Neural crest cell (in vitro differentiated cells): ENCODE measurements around the gene TCF7. TPM values are rescaled to one million over a fixed set of nuclear protein-coding genes. Genes with fewer than 3 reads are reported as not detected.

Experiments
- DNase-seq: peaks from one replicate; pipeline ENCODE4 v3.0.0; 2021; ENCODE audit warnings: low read depth, mixed read lengths, low spot score
- H3K27ac Mint-ChIP-seq: one replicate; pipeline ENCODE4 v1.8.0; 2021; ENCODE audit warnings: mild to moderate bottlenecking, mixed read lengths; ENCODE audit not compliant: unreplicated experiment
- H3K27me3 Mint-ChIP-seq: 2 replicates; pipeline ENCODE4 v1.8.0; 2021; ENCODE audit warnings: low read depth, mild to moderate bottlenecking, mixed read lengths
- H3K36me3 Mint-ChIP-seq: 2 replicates; pipeline ENCODE4 v1.8.0; 2021; ENCODE audit warnings: low read depth, mild to moderate bottlenecking, mixed read lengths
- H3K4me1 Mint-ChIP-seq: 2 replicates; pipeline ENCODE4 v1.8.0; 2021; ENCODE audit warnings: mixed read lengths
- H3K4me3 Mint-ChIP-seq: one replicate; pipeline ENCODE4 v1.8.0; 2021; ENCODE audit warnings: mild to moderate bottlenecking, mixed read lengths
- H3K9me3 Mint-ChIP-seq: 2 replicates; pipeline ENCODE4 v1.8.0; 2021; ENCODE audit warnings: mixed read lengths
- total RNA-seq: library from RNA; stranded (reverse); gene quantifications from 2 replicates; pipeline ENCODE4 v1.2.1, GENCODE V29; 2021
- TF ChIP-seq, protein P1 (sequence below): fragments of 200-600 bp; sonication (generic); conservative IDR thresholded peaks from 2 replicates; pipeline ENCODE4 v1.5.0; 2021; ENCODE audit warnings: antibody characterized with exemption, mild to moderate bottlenecking

TCF7 gene
- total RNA-seq, 1 donor from 2014 or later = 18.0 TPM

DNA sequence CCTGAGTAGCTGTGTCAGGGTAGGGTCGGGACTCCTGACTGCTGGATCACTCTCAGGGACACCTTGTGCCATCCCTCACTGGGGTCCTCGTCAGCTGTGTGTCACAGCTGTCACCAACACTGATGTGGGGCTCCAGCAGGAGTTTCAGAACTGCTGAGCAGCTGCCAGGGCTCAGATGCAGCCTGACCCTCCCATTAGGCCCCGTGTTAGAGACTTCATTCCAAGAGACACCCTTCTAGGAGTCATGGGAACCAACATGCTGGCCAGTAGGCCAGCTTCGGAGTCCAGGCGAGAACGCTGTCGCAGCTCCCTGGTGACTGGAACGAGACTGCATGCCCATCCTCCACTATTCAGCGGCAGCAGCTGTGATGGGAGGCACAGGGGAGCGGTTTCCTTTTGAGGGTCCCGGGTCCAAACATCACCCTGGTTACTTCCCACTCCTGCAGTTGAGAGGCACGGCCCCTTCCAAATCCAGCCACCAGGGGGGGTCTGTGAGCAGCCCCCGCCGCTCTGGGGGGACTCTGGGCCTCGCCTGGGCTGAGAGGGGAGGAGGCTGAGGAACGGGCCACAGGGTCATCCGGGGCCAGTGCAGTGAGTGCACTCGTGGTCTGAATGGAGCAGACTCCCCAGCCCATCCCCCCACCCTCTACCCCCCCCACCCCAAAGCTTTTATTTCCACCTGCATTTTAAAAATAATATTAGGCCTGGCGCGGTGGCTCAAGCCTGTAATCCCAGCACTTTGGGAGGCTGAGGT, 12.6 kb upstream of the TCF7 start:
- TF ChIP-seq, protein P1, sequence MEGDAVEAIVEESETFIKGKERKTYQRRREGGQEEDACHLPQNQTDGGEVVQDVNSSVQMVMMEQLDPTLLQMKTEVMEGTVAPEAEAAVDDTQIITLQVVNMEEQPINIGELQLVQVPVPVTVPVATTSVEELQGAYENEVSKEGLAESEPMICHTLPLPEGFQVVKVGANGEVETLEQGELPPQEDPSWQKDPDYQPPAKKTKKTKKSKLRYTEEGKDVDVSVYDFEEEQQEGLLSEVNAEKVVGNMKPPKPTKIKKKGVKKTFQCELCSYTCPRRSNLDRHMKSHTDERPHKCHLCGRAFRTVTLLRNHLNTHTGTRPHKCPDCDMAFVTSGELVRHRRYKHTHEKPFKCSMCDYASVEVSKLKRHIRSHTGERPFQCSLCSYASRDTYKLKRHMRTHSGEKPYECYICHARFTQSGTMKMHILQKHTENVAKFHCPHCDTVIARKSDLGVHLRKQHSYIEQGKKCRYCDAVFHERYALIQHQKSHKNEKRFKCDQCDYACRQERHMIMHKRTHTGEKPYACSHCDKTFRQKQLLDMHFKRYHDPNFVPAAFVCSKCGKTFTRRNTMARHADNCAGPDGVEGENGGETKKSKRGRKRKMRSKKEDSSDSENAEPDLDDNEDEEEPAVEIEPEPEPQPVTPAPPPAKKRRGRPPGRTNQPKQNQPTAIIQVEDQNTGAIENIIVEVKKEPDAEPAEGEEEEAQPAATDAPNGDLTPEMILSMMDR = peak; percentile 80
- H3K9me3 Mint-ChIP-seq = no peaks in the 10 kb centered on the region
- DNase-seq = peak; percentile 78
- H3K27ac Mint-ChIP-seq = no peak overlapping the region
- H3K27me3 Mint-ChIP-seq = peaks cover 3% of the 10 kb centered on the region
- peaks cover 17% of the 10 kb centered on the region for H3K4me1 Mint-ChIP-seq
- no peak overlapping the region for H3K4me3 Mint-ChIP-seq
- no peaks in the 10 kb centered on the region for H3K36me3 Mint-ChIP-seq

DNA sequence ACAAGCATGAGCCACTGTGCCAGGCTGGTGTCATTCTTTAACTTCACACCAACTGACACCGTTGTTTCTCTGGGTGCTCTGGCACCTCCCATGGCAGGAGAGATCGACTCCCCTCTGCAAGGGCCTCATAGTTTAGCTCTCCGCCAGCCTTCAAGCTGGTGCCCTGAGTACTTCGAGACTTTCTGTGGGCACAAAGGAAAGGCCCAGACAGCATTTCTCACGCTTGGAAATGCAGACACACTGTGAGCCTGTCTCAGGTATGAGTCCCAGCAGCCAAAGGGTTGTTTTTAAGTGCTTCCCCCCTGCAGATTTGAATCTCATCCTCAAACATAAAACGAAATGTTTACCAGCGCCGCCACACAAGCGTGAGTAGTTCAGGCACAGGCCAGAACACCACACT, 11.1 kb upstream of the TCF7 start:
- Mint-ChIP-seq H3K9me3 (no peaks in the 10 kb centered on the region), H3K27ac (no peak overlapping the region), H3K27me3 (peaks cover 3% of the 10 kb centered on the region), H3K36me3 (no peaks in the 10 kb centered on the region), H3K4me3 (no peak overlapping the region), H3K4me1 (peaks cover 10% of the 10 kb centered on the region)
- TF ChIP-seq, protein P1 = no peak
- no peak for DNase-seq

DNA sequence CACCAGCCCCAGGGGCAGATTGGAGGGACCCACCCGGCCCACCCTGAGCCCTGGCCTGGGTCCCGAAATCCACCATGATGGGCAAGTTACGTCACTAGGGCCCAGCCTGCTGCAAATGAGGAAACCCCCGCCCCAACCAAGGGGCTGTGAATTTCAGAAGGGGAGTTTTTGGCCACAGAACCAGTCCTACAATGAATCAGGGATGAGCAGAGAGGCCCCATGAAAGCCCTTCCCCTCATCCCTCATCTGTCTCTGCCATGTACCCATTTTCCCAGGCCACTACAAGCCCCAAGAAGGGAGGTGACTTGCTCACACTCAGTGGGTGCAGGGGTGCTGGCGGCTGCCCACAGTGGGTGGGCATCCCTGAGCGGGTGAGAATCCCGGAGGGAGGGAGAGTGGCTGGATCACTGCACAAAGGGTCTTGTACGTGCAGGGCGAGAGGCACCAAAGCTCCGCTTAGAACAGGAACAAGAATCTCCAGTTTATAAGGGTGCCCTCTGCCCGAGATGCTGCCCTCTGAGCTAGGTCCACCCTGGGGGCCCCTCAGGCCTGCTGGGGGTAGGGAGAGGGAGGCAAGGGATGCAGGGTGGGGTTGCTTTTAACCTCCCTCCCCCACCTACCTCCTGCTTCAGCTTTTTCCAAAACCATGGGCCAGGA, 10.4 kb upstream of the TCF7 start:
- Mint-ChIP-seq H3K9me3 (no peaks in the 10 kb centered on the region), H3K27ac (no peak overlapping the region), H3K36me3 (no peaks in the 10 kb centered on the region), H3K27me3 (peaks cover 3% of the 10 kb centered on the region), H3K4me1 (peaks cover 10% of the 10 kb centered on the region), H3K4me3 (no peak overlapping the region)
- DNase-seq = no peak
- TF ChIP-seq, protein P1 = no peak

DNA sequence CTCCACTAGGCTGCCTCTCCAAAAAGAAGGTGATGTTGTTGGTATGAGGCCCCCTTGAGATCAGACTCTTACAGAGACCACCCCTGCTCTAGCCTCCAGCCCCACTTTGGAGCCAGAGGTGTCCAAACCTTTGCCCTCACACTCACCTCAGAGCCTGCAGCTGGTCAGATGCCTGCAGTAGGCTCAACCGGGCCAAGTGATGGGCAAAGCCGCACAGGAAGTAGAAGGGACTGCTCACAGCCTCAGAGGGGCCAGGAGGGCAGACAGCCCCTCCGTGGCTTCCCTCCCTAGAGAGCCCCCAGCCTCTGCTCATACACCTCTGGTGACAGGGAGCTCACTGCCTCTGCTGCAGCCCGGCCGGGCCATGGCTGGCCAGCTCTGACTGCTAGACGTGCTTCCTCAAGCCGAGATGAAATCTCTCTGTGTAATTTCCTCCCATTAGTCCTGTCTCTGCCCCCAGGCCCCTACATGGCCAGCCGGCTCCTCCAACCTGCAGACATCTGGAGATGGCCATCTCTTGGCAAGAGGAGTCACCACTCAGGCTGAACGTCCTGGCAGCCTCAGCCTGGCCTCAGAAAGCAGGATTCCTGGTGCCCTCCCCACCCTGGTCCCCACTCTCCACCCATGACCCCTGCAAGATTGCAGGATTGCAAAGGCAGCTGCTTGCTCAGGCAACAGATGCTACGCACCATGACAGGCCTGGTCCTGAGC, 7.3 kb upstream of the TCF7 start:
- no peak for DNase-seq
- Mint-ChIP-seq H3K4me1 (peaks cover 10% of the 10 kb centered on the region), H3K36me3 (no peaks in the 10 kb centered on the region), H3K27ac (peak overlapping the region; percentile 50), H3K9me3 (no peaks in the 10 kb centered on the region), H3K4me3 (no peak overlapping the region), H3K27me3 (peaks cover 6% of the 10 kb centered on the region)
- TF ChIP-seq, protein P1 = no peak

DNA sequence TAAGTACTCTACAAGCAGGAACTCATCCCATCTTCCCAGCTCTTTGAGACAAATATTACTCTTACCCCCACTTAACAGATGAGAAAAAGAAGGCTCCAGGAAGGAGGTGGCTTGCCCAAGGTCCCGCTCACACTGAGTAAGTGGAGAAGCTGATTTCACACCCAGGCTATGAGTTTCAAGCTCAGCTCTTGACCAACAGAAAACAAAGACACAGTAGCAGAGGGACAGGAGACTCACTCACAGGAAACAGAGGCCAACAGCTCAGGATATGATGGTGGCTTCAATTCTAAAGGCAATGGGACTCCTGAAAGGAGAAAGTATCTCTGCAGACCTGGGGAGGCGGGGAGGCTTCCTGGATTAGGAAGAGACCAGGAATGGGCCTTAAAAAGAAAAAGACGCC, 6.7 kb upstream of the TCF7 start:
- peaks cover 10% of the 10 kb centered on the region for H3K4me1 Mint-ChIP-seq
- H3K36me3 Mint-ChIP-seq = no peaks in the 10 kb centered on the region
- TF ChIP-seq, protein P1 = no peak
- H3K4me3 Mint-ChIP-seq = no peak overlapping the region
- no peak overlapping the region for H3K27ac Mint-ChIP-seq
- no peak for DNase-seq
- peaks cover 12% of the 10 kb centered on the region for H3K27me3 Mint-ChIP-seq
- no peaks in the 10 kb centered on the region for H3K9me3 Mint-ChIP-seq
